ENCODE measurements around the gene GIMAP5. TPM values are rescaled to one million over a fixed set of nuclear protein-coding genes. Genes with fewer than 3 reads are reported as not detected.
"Not testable (repeated sequence)": the region's sequence is repeated elsewhere in the genome, so short reads cannot be mapped to it uniquely, and the experiment has no call there.

GIMAP5 gene
- total RNA-seq, 1 donor from 2014 or later = 8.5 TPM

- intact Hi-C loops (cut with DNase I) = loop anchor here (2.0 kb wide), 1 partner anchor 304 kb away; the partner anchor contains the start of gene GIMAP8
- DNase-seq = no peak
- no peak for ATAC-seq (ENCODE audit: poor library complexity)
These were observed 17.7 kb downstream of the GIMAP5 start for GRCh38 chr7:150754951-150755350.

- no peak for DNase-seq
- ATAC-seq (ENCODE audit: poor library complexity) = peak; percentile 15
- intact Hi-C loops (cut with DNase I) = loop anchor here (2.0 kb wide), 1 partner anchor 305 kb away; the partner anchor contains the start of gene GIMAP8
These were observed 18.4 kb downstream of the GIMAP5 start for GRCh38 chr7:150755473-150756099.

DNA sequence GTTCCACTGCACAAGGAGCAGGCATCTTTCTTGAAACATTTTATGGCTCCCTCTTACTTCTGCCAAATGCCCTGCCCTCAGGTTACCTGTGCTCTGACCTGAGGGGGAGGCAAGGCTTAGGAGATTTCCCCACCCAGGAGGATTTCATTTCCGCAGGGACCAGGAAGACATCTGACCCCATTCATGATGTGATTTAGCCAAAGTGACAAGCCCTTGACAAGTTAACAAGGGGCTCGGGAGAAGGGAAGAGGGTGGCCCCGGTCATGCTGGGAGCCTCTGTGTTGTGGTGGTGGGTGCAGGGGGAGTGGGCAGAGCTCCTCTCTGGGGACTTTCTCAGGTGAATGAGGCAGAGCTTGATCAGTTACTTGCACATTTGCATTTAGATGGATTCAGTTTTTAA, 18.9 kb downstream of the GIMAP5 start:
- DNase-seq (no peak), ATAC-seq (ENCODE audit: poor library complexity) (no peak)
- intact Hi-C loops (cut with DNase I) = no loop called here

DNA sequence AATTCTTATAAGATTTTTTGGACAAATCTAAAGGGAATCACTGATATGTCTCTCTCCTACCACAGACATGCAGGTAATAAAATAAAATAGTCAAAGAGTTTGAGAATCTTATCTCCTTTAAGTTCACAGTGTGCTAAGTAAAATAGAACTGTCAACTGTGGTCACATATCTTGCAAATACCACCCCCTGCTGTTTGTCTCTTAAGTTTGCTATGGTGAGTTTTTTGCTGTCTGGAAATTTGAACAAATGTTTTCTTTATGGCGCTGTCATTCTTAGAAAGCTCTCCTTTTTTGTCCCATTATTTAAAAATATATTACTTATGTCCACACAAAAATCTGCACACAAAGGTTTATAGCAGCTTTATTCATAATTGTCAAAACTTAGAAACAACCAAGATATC, 19.6 kb downstream of the GIMAP5 start:
- intact Hi-C loops (cut with DNase I) = no loop called here
- ATAC-seq (ENCODE audit: poor library complexity) (peak; percentile 64), DNase-seq (no peak)

GRCh38 chr7:150759479-150759878, 22.3 kb downstream of the GIMAP5 start:
- ATAC-seq (ENCODE audit: poor library complexity) = no peak
- intact Hi-C loops (cut with DNase I) = no loop called here
- no peak for DNase-seq

GRCh38 chr7:150766334-150766709, 29.1 kb downstream of the GIMAP5 start:
- no peak for ATAC-seq (ENCODE audit: poor library complexity)
- no peak for DNase-seq
- intact Hi-C loops (cut with DNase I) = no loop called here

- ATAC-seq (ENCODE audit: poor library complexity) = no peak
- intact Hi-C loops (cut with DNase I) = no loop called here
These were observed 32.5 kb downstream of the GIMAP5 start for GRCh38 chr7:150769768-150770167.

GRCh38 chr7:150774131-150774530, 36.9 kb downstream of the GIMAP5 start:
- ATAC-seq (ENCODE audit: poor library complexity); intact Hi-C loops (cut with DNase I); DNase-seq: not testable (repeated sequence)

More at GRCh38 chr7:150769768-150770167, 32.5 kb downstream of the GIMAP5 start:
- no peak for DNase-seq

DNA sequence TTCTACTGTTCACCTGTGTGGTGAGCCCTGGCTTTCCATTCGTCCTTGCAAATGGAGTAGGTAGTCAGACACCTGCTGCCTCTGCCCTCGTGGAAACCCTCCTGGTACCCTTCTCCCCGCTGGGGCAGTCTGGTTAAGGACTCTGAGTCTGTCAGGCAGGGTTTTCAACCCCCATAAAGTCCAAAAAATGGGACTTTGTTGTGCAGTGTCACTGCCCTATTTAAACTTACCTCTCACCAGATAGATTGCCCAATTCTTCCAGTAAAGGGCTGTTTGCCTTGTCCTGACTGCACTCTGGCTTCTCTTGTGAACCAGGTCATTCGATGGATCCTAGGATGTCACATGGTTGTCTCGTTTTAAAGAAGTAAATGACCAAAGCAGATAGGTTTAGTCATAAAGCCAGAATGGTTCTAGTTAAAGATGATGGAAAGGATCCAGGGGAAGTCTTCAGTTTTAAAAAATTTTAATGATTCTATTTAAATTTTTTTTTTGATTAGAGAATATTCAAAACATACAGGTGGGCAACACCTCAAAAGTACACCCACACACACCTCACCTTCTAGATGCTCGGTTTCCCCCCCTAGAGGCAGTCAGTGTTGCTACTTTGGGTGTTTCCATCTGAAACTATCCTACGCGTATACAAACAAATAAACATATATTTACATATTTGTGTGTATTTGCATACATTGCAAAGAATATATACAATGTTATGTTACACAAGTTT, 41.0 kb downstream of the GIMAP5 start:
- intact Hi-C loops (cut with DNase I) = loop anchor here (5.0 kb wide), 3 partner anchors 84 to 209 kb away; no protein-coding TSS in a partner anchor
- ATAC-seq (ENCODE audit: poor library complexity) (no peak), DNase-seq (no peak)

DNA sequence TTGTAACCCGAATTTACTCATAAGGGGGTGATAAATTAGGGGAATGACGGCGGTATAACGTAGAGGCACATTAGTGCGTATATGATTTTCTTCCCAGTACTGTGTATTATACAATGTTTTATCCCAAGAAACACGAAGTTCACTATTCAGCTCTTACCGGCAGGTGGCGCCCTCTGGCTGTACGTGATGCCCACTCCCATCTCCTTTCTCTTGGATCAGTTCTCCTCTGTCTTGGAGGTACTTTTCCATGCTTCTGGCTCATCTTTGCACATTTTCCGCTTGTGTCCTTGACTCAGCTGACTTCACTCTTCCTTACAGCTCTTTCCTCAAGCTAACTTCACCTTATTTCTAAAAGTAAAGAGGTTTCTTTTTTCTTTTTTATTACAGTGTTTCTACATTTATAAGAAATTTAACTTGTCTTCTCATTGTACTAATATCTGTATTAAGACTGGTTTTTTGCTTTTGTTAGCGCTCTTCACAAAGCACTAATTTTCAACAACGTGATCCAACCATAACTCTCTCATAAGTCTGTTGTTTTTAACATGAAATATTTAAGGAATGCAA, 41.6 kb downstream of the GIMAP5 start:
- ATAC-seq (ENCODE audit: poor library complexity) (peak; percentile 93), DNase-seq (peak; percentile 91)
- intact Hi-C loops (cut with DNase I) = loop anchor here (5.0 kb wide), 3 partner anchors 83 to 208 kb away; no protein-coding TSS in a partner anchor

GRCh38 chr7:150780292-150780691, 43.1 kb downstream of the GIMAP5 start:
- ATAC-seq (ENCODE audit: poor library complexity) = no peak
- intact Hi-C loops (cut with DNase I) = no loop called here
- DNase-seq = no peak

DNA sequence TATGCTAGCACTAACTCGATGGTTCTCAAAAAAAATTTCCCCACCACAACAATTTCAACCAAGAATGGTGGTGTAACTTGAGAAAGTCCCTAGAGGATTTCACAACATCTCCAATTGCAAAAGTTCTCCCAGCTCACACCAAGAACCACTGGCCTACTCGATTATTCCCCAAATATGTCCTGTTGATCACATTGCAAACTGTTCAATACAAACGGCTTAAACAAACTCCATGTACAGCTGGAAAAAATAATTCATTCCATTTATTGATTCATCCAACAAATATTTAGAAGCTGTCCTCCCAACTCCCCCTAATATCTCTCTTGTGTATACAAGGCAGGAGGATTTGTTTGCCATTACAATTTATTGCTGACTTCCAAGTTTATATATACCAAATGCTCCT, 43.9 kb downstream of the GIMAP5 start:
- peak; percentile 28 for ATAC-seq (ENCODE audit: poor library complexity)
- DNase-seq = no peak
- intact Hi-C loops (cut with DNase I) = no loop called here

- intact Hi-C loops (cut with DNase I) = no loop called here
- no peak for DNase-seq
- ATAC-seq (ENCODE audit: poor library complexity) = no peak
These were observed 44.7 kb downstream of the GIMAP5 start for GRCh38 chr7:150781961-150782360.

GRCh38 chr7:150784120-150784736, 47.0 kb downstream of the GIMAP5 start:
- DNase-seq (no peak), ATAC-seq (ENCODE audit: poor library complexity) (no peak)
- intact Hi-C loops (cut with DNase I) = no loop called here

DNA sequence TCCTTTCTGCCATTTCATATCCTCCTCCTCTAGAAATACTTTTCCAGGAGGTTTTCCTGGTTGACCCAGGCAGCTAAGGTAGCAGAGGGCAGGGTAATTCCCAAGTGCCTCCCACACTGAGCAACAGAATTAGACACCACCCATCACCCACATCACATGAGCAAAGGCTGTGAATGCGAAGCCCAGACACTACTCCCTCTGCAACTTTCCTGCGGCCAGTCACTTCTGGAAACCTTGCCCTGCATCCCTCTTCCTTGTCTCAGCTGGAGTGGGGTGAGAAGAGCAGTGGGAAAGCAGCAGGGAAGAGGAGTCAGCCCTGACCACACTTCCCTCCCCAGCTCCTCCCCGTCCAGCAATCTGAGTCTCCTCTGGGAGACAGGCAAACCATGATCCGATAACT, 47.7 kb downstream of the GIMAP5 start:
- DNase-seq (no peak), ATAC-seq (ENCODE audit: poor library complexity) (peak; percentile 36)
- intact Hi-C loops (cut with DNase I) = no loop called here

- intact Hi-C loops (cut with DNase I) = no loop called here
- DNase-seq (no peak), ATAC-seq (ENCODE audit: poor library complexity) (peak; percentile 66)
These were observed 50.4 kb downstream of the GIMAP5 start for GRCh38 chr7:150787321-150788281.

DNA sequence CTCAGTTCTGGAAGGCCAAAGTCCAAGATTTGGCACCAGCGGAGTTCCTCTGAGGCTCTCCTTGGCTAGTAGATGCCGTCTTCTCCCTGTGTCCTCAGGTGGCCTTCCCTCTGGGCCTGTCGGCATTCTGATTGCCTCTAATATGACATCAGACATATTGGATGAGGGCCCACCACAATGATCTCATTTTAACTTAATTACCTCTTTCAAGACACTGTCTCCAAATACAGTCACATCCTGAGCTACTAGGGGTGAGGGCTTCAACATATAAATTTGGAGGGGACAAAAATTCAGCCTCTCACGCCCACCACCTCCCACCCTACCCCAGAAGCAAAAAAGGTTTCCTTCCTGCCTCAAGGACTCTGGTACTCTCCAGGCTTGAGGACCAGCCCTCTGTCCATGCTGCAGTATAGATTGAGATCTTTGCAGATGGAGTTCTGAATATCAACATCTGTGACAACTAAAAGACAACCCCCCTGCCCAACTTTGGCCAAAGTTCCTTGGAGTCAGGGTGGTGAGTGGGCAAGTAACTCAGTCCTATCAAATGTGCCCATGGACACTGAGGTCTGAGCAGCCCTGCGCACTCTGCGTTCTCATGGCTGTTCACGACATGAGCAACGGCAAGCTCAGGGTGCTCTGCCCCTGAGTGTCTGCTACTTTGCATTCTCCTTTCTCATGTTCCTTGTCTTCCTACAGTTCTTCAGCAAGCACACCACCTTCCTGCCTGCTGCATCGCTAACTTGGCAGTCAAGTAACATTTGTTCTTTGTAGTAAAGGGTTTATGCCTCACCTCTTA, 51.5 kb downstream of the GIMAP5 start:
- intact Hi-C loops (cut with DNase I) = no loop called here
- ATAC-seq (ENCODE audit: poor library complexity) = peak; percentile 69

More for the DNA sequence above, 51.5 kb downstream of the GIMAP5 start:
- DNase-seq = peak; percentile 80

All from Right ventricle myocardium superior (tissue), 1 donor.